K562 (cell line): Measurements from ENCODE around the gene HEPACAM. TPM values are rescaled to one million over a fixed set of nuclear protein-coding genes. Genes with fewer than 3 reads are reported as not detected.

Experiments used
- ATAC-seq: fragments of 200-7000 bp; cut with Tn5 transposase; 3 replicates; pipeline ENCODE4 v1.9.1; 2020; ENCODE audit warnings: moderate library complexity
- BruUV-seq: library from RNA; stranded (reverse); fragments of 400-500 nt; replicated peaks from 2 replicates; lab custom pipeline; 2021; lab: Mats Ljungman, UMichigan
- CTCF ChIA-PET: fragments of 300-600 bp; formaldehyde crosslinking; extraction: SDS; loops from one replicate; lab custom pipeline; 2021; ENCODE audit warnings: low intra/inter-chr PET ratio; lab: Yijun Ruan, JAX
- POLR2A ChIA-PET: fragments of 300-600, 350-650 bp; sonication (Branson Sonifier 250); formaldehyde crosslinking; extraction: SDS; loops from one replicate; lab custom pipeline; 2021; ENCODE audit warnings: antibody characterized with exemption, inconsistent platforms; lab: Yijun Ruan, JAX
- DNase-seq, 4 experiments: peaks; one replicate each; pipeline versions ENCODE4 v3.0.0 to v3.0.0-alpha.2; 2011 to 2018; ENCODE audit warnings: low spot score in 3 of 4, mixed read lengths in 3 of 4; ENCODE audit errors: extremely low read depth in 1 of 4
- FAIRE-seq: peaks from 2 replicates; lab custom pipeline; 2011; peaks lifted over from hg19 to GRCh38; lab: Jason Lieb, UNC
- H2AFZ ChIP-seq: 2 replicates; pipeline ENCODE4 v1.6.0; 2011; ENCODE audit warnings: low read depth, low read length, control low read depth, inconsistent platforms
- H3K27ac ChIP-seq: fragments of 200-600 bp; 3 replicates; pipeline ENCODE4 v1.8.0; 2011; ENCODE audit warnings: low read depth, mild to moderate bottlenecking, control low read depth, inconsistent platforms, low read length, moderate library complexity, mixed read lengths; ENCODE audit errors: extremely low read depth
- H3K27me3 ChIP-seq, 2 experiments: fragments of 300-600 bp in 1 of 2; 2 replicates in 1 of 2; 3 replicates in 1 of 2; pipeline versions ENCODE4 v1.6.0 to v1.8.0; 2011; ENCODE audit warnings: inconsistent platforms in 2 of 2, low read length in 2 of 2, mild to moderate bottlenecking in 1 of 2, mixed read lengths in 1 of 2, moderate library complexity in 1 of 2; ENCODE audit not compliant: control insufficient read depth in 2 of 2, insufficient read depth in 2 of 2
- H3K36me3 ChIP-seq: fragments of 300-600 bp; 3 replicates; pipeline ENCODE4 v1.8.0; 2011; ENCODE audit warnings: mild to moderate bottlenecking, low read length, inconsistent platforms; ENCODE audit not compliant: control insufficient read depth, insufficient read depth
- H3K4me1 ChIP-seq, 2 experiments: fragments of 200-600 bp in 1 of 2; replicated peaks in 1 of 2; 2 replicates in 1 of 2; 3 replicates in 1 of 2; pipeline versions ENCODE4 v1.5.1 to v1.8.0; 2011; ENCODE audit warnings: inconsistent platforms in 2 of 2, low read length in 2 of 2, mild to moderate bottlenecking in 1 of 2, mixed read lengths in 1 of 2, moderate library complexity in 1 of 2; ENCODE audit not compliant: control insufficient read depth in 2 of 2, insufficient read depth in 2 of 2
- H3K4me2 ChIP-seq: 2 replicates; pipeline ENCODE4 v1.6.1; 2011; ENCODE audit warnings: low read length, control low read depth, inconsistent platforms, mixed read lengths; ENCODE audit not compliant: insufficient read depth
- H3K4me3 ChIP-seq: fragments of 200-600 bp; sonication (generic), shearing (Covaris generic); 2 replicates; pipeline ENCODE4 v1.5.1; 2016; ENCODE audit warnings: control low read depth, inconsistent platforms
- H3K79me2 ChIP-seq: fragments of 200-600 bp; 3 replicates; pipeline ENCODE4 v1.8.0; 2011; ENCODE audit warnings: low read length, inconsistent platforms; ENCODE audit not compliant: control insufficient read depth, insufficient read depth
- H3K9ac ChIP-seq, 2 experiments: 2 replicates each; pipeline versions ENCODE4 v1.6.0 to v1.6.1; 2011; ENCODE audit warnings: low read depth in 2 of 2, low read length in 2 of 2, control low read depth in 1 of 2, inconsistent platforms in 1 of 2, mild to moderate bottlenecking in 1 of 2, mixed read lengths in 1 of 2; ENCODE audit not compliant: insufficient read depth in 1 of 2
- H3K9me1 ChIP-seq: one replicate; pipeline ENCODE4 v1.6.0; 2011; ENCODE audit warnings: inconsistent platforms, mild to moderate bottlenecking, low read length, moderate library complexity; ENCODE audit not compliant: control insufficient read depth, insufficient read depth
- H3K9me3 ChIP-seq: replicated peaks from 2 replicates; pipeline ENCODE4 v1.5.1; 2011; ENCODE audit warnings: low read depth, low read length, inconsistent platforms; ENCODE audit not compliant: control insufficient read depth, insufficient read depth
- H4K20me1 ChIP-seq: replicated peaks from 2 replicates; pipeline ENCODE4 v1.6.1; 2011; ENCODE audit warnings: low read length, inconsistent platforms, mixed read lengths; ENCODE audit not compliant: control insufficient read depth, insufficient read depth
- GTF3C2 ChIP-seq: IDR thresholded peaks from 3 replicates; pipeline ENCODE4 v1.6.1; 2011; ENCODE audit warnings: borderline replicate concordance, mild to moderate bottlenecking, moderate library complexity; ENCODE audit not compliant: insufficient read length; ENCODE audit errors: extremely low read depth
- NFXL1 ChIP-seq: fragments of 450-650 bp; formaldehyde crosslinking; IDR thresholded peaks from 2 replicates; pipeline ENCODE4 v1.4.0; 2021; ENCODE audit warnings: mild to moderate bottlenecking
- WGBS: fragments of 100-300 bp; shearing (Covaris generic); methylation state at CpG from one replicate; pipeline ENCODE4 v1.1.6; 2016; ENCODE audit warnings: low coverage, mixed read lengths; ENCODE audit not compliant: insufficient coverage; ENCODE audit errors: missing lambda C conversion rate; 5-methylcytosine and 5-hydroxymethylcytosine counted together
- in situ Hi-C: fragments of 300-500 bp; cut with MboI; formaldehyde crosslinking; loops from 4 replicates; pipeline ENCODE4 v1.15.0; 2018; ENCODE audit warnings: inconsistent platforms, mixed read lengths
- intact Hi-C: fragments of 100-400 bp; cut with micrococcal nuclease; formaldehyde crosslinking; loops from 2 replicates; pipeline ENCODE4 v1.14.2; 2022
- polyA plus RNA-seq, 8 experiments: library from polyadenylated mRNA; depleted of rRNA in 4 of 8; stranded (reverse) in 5 of 8; unstranded in 3 of 8; fragments of >200 nt; fragmentation: Nextera tagmentation in 2 of 8; fragmentation: Illumina TruSeq in 1 of 8; extraction: Ambion mirVana in 2 of 8; extraction: Trizol in 1 of 8; gene quantifications; 2 replicates each; pipeline versions ENCODE4 v1.2.1 to v1.2.3, GENCODE V29; 2011 to 2014; ENCODE audit warnings: inconsistent platforms in 1 of 8, missing spikeins in 1 of 8
- total RNA-seq, 7 experiments: library from RNA; depleted of rRNA in 6 of 7; stranded (reverse); fragments of >200 nt in 6 of 7; fragmentation: Illumina TruSeq in 2 of 7; extraction: Trizol in 2 of 7; gene quantifications; 2 replicates each; pipeline versions ENCODE4 v1.2.1 to v1.2.3, GENCODE V29; 2011 to 2021; ENCODE audit warnings: low replicate concordance in 1 of 7

Gene HEPACAM
- total and polyA plus RNA-seq, 9 of the 15 experiments (the other 6 are each of a cell fraction or from before 2014, with no cell fraction given), result not detected

- Histone ChIP-seq H3K9me3 (no peaks in the 10 kb centered on the region), H3K27me3 (peaks cover 15 to 75% of the 10 kb centered on the region in 2 experiments; a peak in 4 of 5 replicates), H4K20me1 (no peaks in the 10 kb centered on the region), H2AFZ (peak overlapping the region; percentile 97), H3K9ac (no peak overlapping the region), H3K4me3 (no peak overlapping the region), H3K27ac (no peak overlapping the region), H3K9me1 (no peaks in the 10 kb centered on the region), H3K79me2 (no peaks in the 10 kb centered on the region), H3K4me2 (no peak overlapping the region), H3K36me3 (no peaks in the 10 kb centered on the region), H3K4me1 (peaks cover 0 to 27% of the 10 kb centered on the region in 2 experiments; a peak in 3 of 5 replicates)
- ChIA-PET POLR2A (interaction anchor here (1.3 kb wide), 1 partner anchor 9 kb away, joined by 5 read pairs; no protein-coding TSS in a partner anchor), CTCF (interaction anchor here (0.8 kb wide), 1 partner anchor 231 kb away, joined by 3 read pairs; no protein-coding TSS in a partner anchor)
- intact Hi-C loops (no loop called here), in situ Hi-C loops (no loop called here)
- WGBS, result 27% methylated on average over 2 of the region's 3 CpGs
- ATAC-seq (no peak), FAIRE-seq (no peak), DNase-seq (no peak)
- TF ChIP-seq GTF3C2 (no peak), NFXL1 (CRISPR knock-in tag) (no peak)
- BruUV-seq, result no TSS peak
These were observed 60.4 kb downstream of the HEPACAM start for GRCh38 chr11:124875401-124875800.
